GM20000 (cell line): ENCODE results near the gene ARHGAP44.

Experiments
- DNase-seq: peaks from one replicate; pipeline ENCODE4 v3.0.0; 2012; ENCODE audit warnings: low spot score
- TF ChIP-seq, protein P1 (sequence below): IDR thresholded peaks from 2 replicates; pipeline ENCODE4 v1.5.1; 2012; ENCODE audit warnings: mild to moderate bottlenecking, control low read depth; ENCODE audit errors: extremely low read depth, missing control alignments

Gene ARHGAP44

DNA sequence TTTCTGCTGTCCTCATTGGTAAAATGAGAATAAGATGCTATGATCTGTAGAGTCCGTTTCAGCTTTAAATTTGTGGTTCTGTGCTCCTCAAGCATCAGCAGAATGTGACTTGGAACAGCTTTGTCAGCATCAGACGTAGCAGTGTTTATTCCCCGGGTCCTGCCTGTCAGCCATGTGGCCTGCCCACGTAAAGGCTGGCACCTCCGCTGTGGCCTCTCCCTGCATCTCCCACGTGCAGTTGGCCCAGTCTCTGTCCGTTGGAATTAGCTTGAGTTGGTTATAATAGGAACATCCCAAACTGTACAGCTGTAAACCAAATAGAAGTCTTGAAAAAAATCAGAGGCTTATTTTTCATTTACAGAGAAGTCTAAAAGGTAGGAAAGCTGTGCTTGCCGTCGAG lies 61.7 kb downstream of the ARHGAP44 start:
- TF ChIP-seq, protein P1, sequence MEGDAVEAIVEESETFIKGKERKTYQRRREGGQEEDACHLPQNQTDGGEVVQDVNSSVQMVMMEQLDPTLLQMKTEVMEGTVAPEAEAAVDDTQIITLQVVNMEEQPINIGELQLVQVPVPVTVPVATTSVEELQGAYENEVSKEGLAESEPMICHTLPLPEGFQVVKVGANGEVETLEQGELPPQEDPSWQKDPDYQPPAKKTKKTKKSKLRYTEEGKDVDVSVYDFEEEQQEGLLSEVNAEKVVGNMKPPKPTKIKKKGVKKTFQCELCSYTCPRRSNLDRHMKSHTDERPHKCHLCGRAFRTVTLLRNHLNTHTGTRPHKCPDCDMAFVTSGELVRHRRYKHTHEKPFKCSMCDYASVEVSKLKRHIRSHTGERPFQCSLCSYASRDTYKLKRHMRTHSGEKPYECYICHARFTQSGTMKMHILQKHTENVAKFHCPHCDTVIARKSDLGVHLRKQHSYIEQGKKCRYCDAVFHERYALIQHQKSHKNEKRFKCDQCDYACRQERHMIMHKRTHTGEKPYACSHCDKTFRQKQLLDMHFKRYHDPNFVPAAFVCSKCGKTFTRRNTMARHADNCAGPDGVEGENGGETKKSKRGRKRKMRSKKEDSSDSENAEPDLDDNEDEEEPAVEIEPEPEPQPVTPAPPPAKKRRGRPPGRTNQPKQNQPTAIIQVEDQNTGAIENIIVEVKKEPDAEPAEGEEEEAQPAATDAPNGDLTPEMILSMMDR, result no peak
- no peak for DNase-seq

DNA sequence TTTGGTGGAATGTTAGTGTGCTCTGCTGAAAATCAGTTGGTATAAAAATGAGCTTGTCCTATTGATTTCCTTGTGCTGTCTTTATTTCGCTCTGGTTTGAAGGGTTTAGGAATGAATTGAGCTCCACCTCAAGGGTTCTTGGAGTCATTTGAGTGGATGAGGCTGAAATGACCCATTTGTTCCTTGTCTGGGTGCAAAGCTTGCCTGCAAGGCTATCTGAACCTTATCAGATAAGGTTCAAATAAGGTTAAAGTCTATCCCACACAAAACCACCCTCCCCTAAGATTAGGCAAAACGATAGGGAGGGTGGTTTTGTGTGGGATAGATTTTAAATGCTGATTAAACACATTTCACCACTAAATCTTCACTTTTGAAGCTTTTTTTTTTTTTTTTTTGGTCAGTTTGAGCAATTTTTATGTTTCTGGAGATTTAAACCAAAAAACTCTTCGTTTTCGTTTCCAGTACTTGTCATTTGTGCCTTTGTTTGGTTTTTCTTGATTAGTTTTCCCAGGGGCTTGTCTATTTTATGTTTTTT lies 62.7 kb downstream of the ARHGAP44 start:
- TF ChIP-seq, protein P1, result no peak
- DNase-seq, result no peak

DNA sequence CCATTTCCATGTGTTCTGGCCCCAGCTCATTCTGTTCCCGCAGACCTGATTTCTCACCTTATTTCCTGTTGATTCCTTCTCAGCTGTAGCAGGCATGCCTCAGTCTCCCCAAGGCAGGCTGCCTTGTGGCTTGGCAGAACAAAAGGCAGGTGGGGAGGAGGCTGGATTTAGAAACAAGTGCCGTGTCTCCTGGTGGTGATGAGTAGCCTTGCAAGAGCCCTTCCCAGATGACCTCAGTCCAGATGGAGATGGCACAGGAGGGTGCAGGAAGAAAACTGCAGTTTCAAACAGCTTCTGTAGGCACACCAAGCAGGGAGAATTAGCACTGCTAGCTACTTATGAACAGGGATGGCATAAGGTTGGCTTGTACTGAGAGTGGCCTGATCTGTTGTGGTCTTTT lies 64.6 kb downstream of the ARHGAP44 start:
- no peak for DNase-seq
- TF ChIP-seq, protein P1, result no peak

DNA sequence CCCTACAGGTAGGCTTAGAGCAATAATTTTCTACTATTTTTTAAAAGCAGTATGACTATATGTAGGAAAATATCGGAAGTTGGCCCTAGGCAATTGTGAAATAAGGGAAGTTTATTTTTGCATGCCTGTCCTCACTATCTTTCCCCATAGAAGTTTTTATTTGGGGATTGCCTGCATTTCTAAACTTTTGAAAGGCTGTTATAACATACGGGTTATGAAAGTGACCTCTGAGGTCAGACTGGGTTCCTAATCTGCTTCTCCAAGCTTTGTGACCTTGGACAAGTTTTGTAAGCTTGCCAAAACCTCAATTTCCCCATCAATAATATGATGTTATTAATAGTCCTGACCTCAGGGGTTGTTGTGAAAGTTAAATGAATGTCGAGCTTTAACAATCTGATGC lies 67.1 kb downstream of the ARHGAP44 start:
- DNase-seq, result no peak

DNA sequence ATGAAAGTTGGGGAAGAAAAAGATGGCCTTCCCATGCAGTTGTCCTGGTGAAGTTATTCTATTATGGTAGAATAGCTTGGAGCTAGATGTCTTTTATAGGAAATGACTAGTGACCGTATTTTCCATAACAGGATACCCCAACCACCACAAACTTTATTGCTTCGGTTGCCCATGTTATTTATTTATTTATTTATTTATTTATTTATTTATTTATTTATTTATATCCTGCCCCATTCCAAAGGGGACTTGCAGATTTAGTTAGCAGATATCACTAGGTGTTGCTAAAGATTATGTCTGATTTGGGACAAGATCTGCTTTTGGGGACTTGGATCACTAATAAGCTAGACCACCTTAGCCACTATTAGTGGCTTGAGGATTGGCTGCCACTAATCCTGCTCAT lies 68.3 kb downstream of the ARHGAP44 start:
- TF ChIP-seq, protein P1, result no peak
- no peak for DNase-seq

More for the DNA sequence above, 67.1 kb downstream of the ARHGAP44 start:
- TF ChIP-seq, protein P1, result no peak

GRCh38 chr17:12859520-12859919 lies 70.2 kb downstream of the ARHGAP44 start:
- TF ChIP-seq, protein P1, result no peak
- DNase-seq, result peak; percentile 17

- TF ChIP-seq, protein P1, result no peak
- DNase-seq, result no peak
Observed at GRCh38 chr17:12865769-12866168, 76.5 kb downstream of the ARHGAP44 start.
